Measurements from ENCODE around the gene CEBPB. TPM values are rescaled to one million over a fixed set of nuclear protein-coding genes. Genes with fewer than 3 reads are reported as not detected.

Gene CEBPB
- total RNA-seq (2022) (137 and 147 TPM in 2 replicates), Bru-seq, nascent RNA (percentile 92 among the genes with signal in this experiment), BruChase-seq, experiment 1, labeled RNA remaining after a 6-hour chase (percentile 94 among the genes with signal in this experiment), BruChase-seq, experiment 2, labeled RNA remaining after a 2-hour chase (percentile 99 among the genes with signal in this experiment)
- long read RNA-seq, transcript CEBPB-201 (1 exons, 1,956 nt): major isoform, 396 of 407 reads
- long read RNA-seq, partial matches to known transcripts: 0 of 407 reads
- long read RNA-seq, other reads (novel, unspliced or antisense): 11 of 407 reads

DNA sequence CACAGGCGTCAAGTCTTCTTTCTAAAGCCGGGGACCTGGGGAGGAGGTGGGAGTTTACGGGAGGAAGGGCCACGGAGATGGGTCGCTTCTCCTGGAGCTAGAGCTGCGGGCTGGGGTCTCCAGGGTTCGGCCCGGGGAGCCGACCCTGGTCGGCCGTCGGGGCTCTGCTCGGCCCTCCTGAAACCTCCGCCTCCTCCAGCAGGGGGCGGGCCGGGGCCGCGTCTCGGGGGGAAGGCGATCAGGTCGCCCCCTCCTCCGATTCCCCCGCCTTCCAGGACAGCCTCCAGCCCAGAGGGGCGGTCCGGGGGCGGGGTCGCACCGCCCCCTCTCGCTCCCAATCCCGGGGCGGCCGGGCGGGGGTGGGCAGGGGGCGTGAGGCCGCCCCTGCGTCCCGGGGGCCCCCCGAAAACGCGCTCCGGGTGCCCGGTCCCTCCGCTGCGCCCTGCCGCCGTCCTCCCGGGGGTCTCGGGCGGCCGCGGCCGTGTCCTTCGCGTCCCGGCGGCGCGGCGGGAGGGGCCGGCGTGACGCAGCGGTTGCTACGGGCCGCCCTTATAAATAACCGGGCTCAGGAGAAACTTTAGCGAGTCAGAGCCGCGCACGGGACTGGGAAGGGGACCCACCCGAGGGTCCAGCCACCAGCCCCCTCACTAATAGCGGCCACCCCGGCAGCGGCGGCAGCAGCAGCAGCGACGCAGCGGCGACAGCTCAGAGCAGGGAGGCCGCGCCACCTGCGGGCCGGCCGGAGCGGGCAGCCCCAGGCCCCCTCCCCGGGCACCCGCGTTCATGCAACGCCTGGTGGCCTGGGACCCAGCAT lies at the start of gene CEBPB:
Gene CEBPB, plus strand, starts transcription at position 580 of the 814 bp plus-strand sequence. Its CDS starts 204 bp downstream, at position 784.
- intact Hi-C loops (cut with micrococcal nuclease; ENCODE audit: unreplicated experiment): loop anchor here (1.0 to 10.0 kb wide), 3 partner anchors 57 to 274 kb away; no protein-coding TSS in a partner anchor
- CTCF ChIA-PET: interaction anchor here (0.6 to 2.0 kb wide), 8 partner anchors 26 to 274 kb away, joined by 3 to 6 read pairs (median 5); no protein-coding TSS in a partner anchor
- DNase-seq: peak; percentile 99
- peaks cover 64% of the 10 kb centered on the region for H3K36me3 Mint-ChIP-seq (ENCODE audit: insufficient read depth, unreplicated experiment)
- H3K9me3 Mint-ChIP-seq (ENCODE audit: low read depth, unreplicated experiment): no peaks in the 10 kb centered on the region
- no TSS peak for BruUV-seq (replicated peaks)
- H3K27ac Mint-ChIP-seq (ENCODE audit: unreplicated experiment): peak within 1 kb of the TSS; percentile 99
- peaks cover 45% of the 10 kb centered on the region for H3K4me1 Mint-ChIP-seq (ENCODE audit: low read depth, unreplicated experiment)
- H3K27me3 Mint-ChIP-seq (ENCODE audit: unreplicated experiment): no peaks in the 10 kb centered on the region
- TF ChIP-seq, protein P1, sequence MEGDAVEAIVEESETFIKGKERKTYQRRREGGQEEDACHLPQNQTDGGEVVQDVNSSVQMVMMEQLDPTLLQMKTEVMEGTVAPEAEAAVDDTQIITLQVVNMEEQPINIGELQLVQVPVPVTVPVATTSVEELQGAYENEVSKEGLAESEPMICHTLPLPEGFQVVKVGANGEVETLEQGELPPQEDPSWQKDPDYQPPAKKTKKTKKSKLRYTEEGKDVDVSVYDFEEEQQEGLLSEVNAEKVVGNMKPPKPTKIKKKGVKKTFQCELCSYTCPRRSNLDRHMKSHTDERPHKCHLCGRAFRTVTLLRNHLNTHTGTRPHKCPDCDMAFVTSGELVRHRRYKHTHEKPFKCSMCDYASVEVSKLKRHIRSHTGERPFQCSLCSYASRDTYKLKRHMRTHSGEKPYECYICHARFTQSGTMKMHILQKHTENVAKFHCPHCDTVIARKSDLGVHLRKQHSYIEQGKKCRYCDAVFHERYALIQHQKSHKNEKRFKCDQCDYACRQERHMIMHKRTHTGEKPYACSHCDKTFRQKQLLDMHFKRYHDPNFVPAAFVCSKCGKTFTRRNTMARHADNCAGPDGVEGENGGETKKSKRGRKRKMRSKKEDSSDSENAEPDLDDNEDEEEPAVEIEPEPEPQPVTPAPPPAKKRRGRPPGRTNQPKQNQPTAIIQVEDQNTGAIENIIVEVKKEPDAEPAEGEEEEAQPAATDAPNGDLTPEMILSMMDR (IDR thresholded peaks at IDR 0.05; ENCODE audit: unreplicated experiment): peak; percentile 90
- peak within 1 kb of the TSS; percentile 93 for H3K4me3 Mint-ChIP-seq (ENCODE audit: low read depth, unreplicated experiment)

DNA sequence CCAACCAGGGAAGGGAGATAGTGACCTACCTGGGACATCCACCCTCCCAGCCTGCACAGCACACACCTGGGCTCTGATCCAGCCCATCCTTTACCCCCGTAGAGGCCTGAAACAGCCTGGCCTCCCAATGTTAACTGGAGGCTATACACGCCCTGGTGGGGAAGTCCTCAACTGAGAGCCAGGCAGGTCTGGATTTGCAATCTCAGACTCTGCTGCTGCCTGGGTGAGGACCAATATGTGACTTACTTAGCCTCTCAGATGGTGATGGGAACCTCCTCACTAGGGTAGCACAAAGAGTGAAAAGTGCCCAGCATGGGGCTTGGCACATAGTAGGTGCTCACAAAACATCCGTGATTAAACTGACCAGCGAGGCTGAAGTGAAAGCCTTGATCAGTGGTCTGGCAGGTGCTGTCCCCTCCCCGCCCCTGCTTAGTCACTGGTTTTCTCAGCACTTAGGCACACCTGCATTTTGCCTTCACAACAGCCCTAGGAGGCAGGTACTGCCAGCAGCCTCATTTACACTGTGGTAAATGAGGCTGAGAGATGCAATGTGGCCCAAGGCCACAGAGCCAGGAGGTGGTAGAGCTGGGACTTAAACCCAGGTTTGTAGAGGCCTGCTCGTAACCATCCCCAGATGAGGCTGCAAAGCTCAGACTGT lies 49.5 kb upstream of the CEBPB start:
- Mint-ChIP-seq H3K36me3 (ENCODE audit: insufficient read depth, unreplicated experiment) (peaks cover 56% of the 10 kb centered on the region), H3K27me3 (ENCODE audit: unreplicated experiment) (no peaks in the 10 kb centered on the region), H3K4me1 (ENCODE audit: low read depth, unreplicated experiment) (peaks cover 59% of the 10 kb centered on the region), H3K27ac (ENCODE audit: unreplicated experiment) (no peak overlapping the region), H3K4me3 (ENCODE audit: low read depth, unreplicated experiment) (no peak overlapping the region), H3K9me3 (ENCODE audit: low read depth, unreplicated experiment) (no peaks in the 10 kb centered on the region)
- no TSS peak for BruUV-seq (replicated peaks)
- TF ChIP-seq, protein P1 (IDR thresholded peaks at IDR 0.05; ENCODE audit: unreplicated experiment): no peak
- intact Hi-C loops (cut with micrococcal nuclease; ENCODE audit: unreplicated experiment): no loop called here
- CTCF ChIA-PET: interaction anchor here (0.8 to 3.0 kb wide), 3 partner anchors 10 to 20 kb away, joined by 4 to 33 read pairs (median 4); partner anchors contain the start of gene PEDS1
- no peak for DNase-seq

DNA sequence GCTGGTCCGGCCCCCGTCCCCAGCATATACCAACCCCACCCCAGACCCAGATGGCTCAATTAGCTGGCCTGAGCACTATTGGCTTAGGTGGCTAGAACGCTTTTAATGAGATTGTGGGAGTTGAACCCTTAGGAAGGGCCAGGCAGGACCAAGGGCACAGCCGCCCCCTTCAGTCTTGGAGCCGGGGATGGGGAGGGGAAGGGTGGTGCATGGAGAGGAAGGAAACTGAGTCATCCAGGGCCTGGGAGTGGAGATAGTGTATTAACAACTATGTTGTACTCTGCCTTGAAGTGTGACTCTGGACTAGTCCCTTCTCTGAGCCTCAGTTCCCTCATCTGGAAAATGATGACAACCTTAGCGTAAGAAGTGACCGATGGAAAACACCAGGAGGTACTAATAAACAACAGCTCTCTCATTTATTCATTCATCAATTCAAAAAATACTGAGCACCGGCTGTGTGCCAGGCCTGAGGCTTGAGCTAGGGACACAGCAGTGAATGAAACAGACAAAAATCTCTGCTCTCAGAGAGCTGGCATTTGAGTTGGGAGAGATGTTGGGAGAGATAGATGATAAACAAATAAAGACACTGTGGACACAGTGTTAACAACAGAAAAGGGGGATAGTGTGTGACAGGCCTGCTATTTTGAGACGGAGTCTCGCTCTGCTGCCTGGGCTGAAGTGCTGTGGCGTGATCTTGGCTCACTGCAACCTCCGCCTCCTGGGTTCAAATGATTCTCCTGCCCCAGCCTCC lies 48.6 kb upstream of the CEBPB start:
- Mint-ChIP-seq H3K9me3 (ENCODE audit: low read depth, unreplicated experiment) (no peaks in the 10 kb centered on the region), H3K36me3 (ENCODE audit: insufficient read depth, unreplicated experiment) (peaks cover 57% of the 10 kb centered on the region), H3K4me3 (ENCODE audit: low read depth, unreplicated experiment) (no peak overlapping the region), H3K4me1 (ENCODE audit: low read depth, unreplicated experiment) (peaks cover 67% of the 10 kb centered on the region), H3K27me3 (ENCODE audit: unreplicated experiment) (no peaks in the 10 kb centered on the region), H3K27ac (ENCODE audit: unreplicated experiment) (no peak overlapping the region)
- intact Hi-C loops (cut with micrococcal nuclease; ENCODE audit: unreplicated experiment): no loop called here
- TF ChIP-seq, protein P1 (IDR thresholded peaks at IDR 0.05; ENCODE audit: unreplicated experiment): no peak
- DNase-seq: no peak
- CTCF ChIA-PET: interaction anchor here (1.5 kb wide), 1 partner anchor 12 kb away, joined by 4 read pairs; no protein-coding TSS in a partner anchor
- no TSS peak for BruUV-seq (replicated peaks)

DNA sequence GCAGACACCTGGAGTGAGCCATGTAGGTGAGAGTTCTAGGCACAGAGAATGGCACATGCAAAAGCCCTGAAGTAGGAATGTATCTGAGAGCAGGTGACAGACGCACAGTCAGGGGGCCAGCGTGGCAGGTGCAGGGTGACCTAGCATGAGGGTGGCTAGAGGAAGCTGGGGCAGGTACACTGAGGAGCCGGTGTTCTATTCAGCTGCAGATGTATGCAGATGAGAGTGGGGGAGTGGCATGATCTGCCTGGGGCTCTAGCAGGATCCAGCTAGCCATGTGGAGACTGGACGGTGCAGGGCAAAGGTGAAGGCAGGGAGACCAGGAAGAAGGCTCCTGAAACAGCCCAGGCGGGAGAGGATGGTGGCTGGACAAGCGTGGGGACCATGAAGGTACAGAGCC lies 47.8 kb upstream of the CEBPB start:
- no peak for DNase-seq
- Mint-ChIP-seq H3K27ac (ENCODE audit: unreplicated experiment) (peak overlapping the region; percentile 36), H3K27me3 (ENCODE audit: unreplicated experiment) (no peaks in the 10 kb centered on the region), H3K36me3 (ENCODE audit: insufficient read depth, unreplicated experiment) (peaks cover 59% of the 10 kb centered on the region), H3K4me1 (ENCODE audit: low read depth, unreplicated experiment) (peaks cover 69% of the 10 kb centered on the region), H3K4me3 (ENCODE audit: low read depth, unreplicated experiment) (no peak overlapping the region), H3K9me3 (ENCODE audit: low read depth, unreplicated experiment) (no peaks in the 10 kb centered on the region)
- no TSS peak for BruUV-seq (replicated peaks)
- TF ChIP-seq, protein P1 (IDR thresholded peaks at IDR 0.05; ENCODE audit: unreplicated experiment): no peak
- intact Hi-C loops (cut with micrococcal nuclease; ENCODE audit: unreplicated experiment): no loop called here
- CTCF ChIA-PET: no interaction called here

Data from Calu3 (cell line).